GM12891 (cell line): ENCODE measurements around the gene TRAF3.

ENCODE experiments used
- POLR2A ChIP-seq: IDR thresholded peaks from 2 replicates; pipeline ENCODE4 v1.6.1; 2011; ENCODE audit warnings: low read depth, low read length, control low read depth
- POLR2AphosphoS5 ChIP-seq: IDR thresholded peaks from 2 replicates; pipeline ENCODE4 v1.6.1; 2011; ENCODE audit warnings: low read depth, low read length, control low read depth
- TAF1 ChIP-seq: IDR thresholded peaks from 2 replicates; pipeline ENCODE4 v1.6.1; 2011; ENCODE audit warnings: low read depth, low read length, control low read depth

DNA sequence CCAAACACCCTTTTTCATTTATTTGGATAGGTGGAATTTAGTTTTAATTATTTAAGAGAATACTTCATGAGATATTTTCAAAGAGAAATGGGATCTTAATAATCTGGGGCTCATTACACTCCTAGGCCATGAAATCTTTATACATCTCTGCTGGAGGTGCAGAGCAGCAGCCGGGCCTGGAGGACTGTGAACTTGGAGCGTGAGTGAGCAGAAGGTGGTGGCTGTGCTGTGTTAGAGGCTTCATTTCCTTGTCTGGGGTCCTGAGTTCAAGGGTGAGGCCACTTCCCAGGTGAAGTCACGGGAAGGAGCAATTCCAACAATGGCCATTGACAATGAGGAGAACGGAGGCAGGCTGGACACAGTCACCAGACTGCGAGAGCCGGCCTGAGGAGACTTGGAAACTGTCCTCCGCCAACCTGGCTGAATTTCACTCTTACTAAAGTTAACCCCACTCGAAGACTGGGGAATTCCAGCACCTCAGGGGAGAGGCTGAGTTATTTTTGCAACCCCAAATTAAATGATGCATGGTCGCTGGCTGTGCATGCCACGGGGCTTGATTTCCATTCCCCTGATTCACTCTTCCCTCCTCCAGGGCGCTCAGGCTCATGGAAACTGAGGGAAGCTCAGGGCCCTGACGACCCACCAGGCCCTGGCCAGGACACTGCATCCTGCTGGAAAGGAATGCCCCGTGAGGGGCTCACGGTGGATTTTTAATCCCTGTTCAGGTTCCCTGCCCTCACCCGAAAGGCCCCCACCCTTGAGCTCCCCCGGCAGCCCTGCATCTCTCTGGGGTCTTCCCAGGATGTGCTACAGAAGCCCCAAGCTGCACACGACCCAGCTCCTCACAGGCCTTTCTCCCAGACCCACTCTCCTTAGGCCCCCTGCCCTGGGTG, 22.6 kb upstream of the TRAF3 start:
- no peak for TF ChIP-seq TAF1
- TF ChIP-seq POLR2A, result peak; percentile 14; the same call in 1 of the 2 replicates
- TF ChIP-seq POLR2AphosphoS5, result no peak
